ENCODE results near the gene RNF44. TPM values are rescaled to one million over a fixed set of nuclear protein-coding genes. Genes with fewer than 3 reads are reported as not detected.

The RNF44 gene
- total RNA-seq, 1 experiment from 2014 or later, result 113 TPM

DNA sequence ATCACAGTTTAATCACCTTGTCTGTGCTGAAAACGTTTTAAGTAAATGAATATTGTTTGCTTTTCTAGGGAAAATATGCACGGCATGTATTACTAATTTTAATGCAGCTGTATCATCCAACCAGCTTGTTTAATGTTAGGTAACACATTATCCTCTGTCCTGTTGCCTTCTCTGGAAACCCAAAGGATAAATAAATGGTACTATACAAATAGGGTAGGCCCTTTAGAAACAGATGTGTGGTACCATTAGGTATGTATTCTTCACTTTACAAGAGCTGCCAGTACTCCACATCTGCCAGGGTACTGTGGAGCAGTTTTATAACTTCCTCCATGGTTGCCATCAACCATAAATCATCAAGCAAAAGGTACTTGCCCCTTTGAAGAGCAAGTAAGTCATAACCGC lies 46.1 kb downstream of the RNF44 start:
- ChIA-PET CTCF (interaction anchor here (0.5 to 0.6 kb wide), 2 partner anchors 37 to 45 kb away, joined by 5 read pairs; no protein-coding TSS in a partner anchor), POLR2A (no interaction called here)
- peak; percentile 85 for DNase-seq (ENCODE audit: low read depth, low spot score)
- peak; percentile 89 for ATAC-seq
- no peak overlapping the region for H3K4me3 ChIP-seq (ENCODE audit: low read depth in 2 of 2, low read length in 2 of 2)
- intact Hi-C loops (cut with micrococcal nuclease; ENCODE audit: unreplicated experiment), result loop anchor here (10.0 kb wide), 1 partner anchor 76 kb away; the partner anchor contains the start of gene CLTB
- H3K27me3 ChIP-seq (ENCODE audit: control insufficient read depth, insufficient read depth, low read length), result no peaks in the 10 kb centered on the region
- TF ChIP-seq POLR2AphosphoS5 (IDR thresholded peaks at IDR 0.05; ENCODE audit: low read depth, low read length), result no peak
- TF ChIP-seq, protein P1, sequence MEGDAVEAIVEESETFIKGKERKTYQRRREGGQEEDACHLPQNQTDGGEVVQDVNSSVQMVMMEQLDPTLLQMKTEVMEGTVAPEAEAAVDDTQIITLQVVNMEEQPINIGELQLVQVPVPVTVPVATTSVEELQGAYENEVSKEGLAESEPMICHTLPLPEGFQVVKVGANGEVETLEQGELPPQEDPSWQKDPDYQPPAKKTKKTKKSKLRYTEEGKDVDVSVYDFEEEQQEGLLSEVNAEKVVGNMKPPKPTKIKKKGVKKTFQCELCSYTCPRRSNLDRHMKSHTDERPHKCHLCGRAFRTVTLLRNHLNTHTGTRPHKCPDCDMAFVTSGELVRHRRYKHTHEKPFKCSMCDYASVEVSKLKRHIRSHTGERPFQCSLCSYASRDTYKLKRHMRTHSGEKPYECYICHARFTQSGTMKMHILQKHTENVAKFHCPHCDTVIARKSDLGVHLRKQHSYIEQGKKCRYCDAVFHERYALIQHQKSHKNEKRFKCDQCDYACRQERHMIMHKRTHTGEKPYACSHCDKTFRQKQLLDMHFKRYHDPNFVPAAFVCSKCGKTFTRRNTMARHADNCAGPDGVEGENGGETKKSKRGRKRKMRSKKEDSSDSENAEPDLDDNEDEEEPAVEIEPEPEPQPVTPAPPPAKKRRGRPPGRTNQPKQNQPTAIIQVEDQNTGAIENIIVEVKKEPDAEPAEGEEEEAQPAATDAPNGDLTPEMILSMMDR (IDR thresholded peaks at IDR 0.05), result no peak
- TF ChIP-seq TCF7L2 (IDR thresholded peaks at IDR 0.05; ENCODE audit: low read depth, low read length), result peak; percentile 58; the same call in 1 of the 2 replicates
- TF ChIP-seq SIN3A (IDR thresholded peaks at IDR 0.05; ENCODE audit: borderline replicate concordance, insufficient read depth, low read depth, low read length), result no peak
- no peak for TF ChIP-seq REST (IDR thresholded peaks at IDR 0.05; ENCODE audit: insufficient read depth in 1 of 2, low read depth in 2 of 2, low read length in 1 of 2)
- in situ Hi-C loops (cut with HindIII; ENCODE audit: low pct_unique_long_range_greater_than_20kb, low sequenced_read_pairs), result no loop called here
- H3K27ac ChIP-seq (ENCODE audit: low read length), result peak overlapping the region; percentile 63
- BruUV-seq (replicated peaks), result TSS peak; percentile 25
- H3K9me3 ChIP-seq (ENCODE audit: control insufficient read depth, insufficient read depth, low read depth, low read length), result no peaks in the 10 kb centered on the region
- peaks cover 14% of the 10 kb centered on the region for H3K4me1 ChIP-seq (ENCODE audit: control insufficient read depth, insufficient read depth, low read length)
- peaks cover 56% of the 10 kb centered on the region for H3K36me3 ChIP-seq (ENCODE audit: control insufficient read depth, insufficient read depth, low read length)

- ChIA-PET CTCF (interaction anchor here (0.6 kb wide), 1 partner anchor 53 kb away, joined by 6 read pairs; no protein-coding TSS in a partner anchor), POLR2A (interaction anchor here (0.7 kb wide), 1 partner anchor 11 kb away, joined by 3 read pairs; no protein-coding TSS in a partner anchor)
- ATAC-seq, result peak; percentile 71
- no peak for TF ChIP-seq POLR2AphosphoS5 (IDR thresholded peaks at IDR 0.05; ENCODE audit: low read depth, low read length)
- TF ChIP-seq, protein P1 (IDR thresholded peaks at IDR 0.05), result peak; percentile 40
- Histone ChIP-seq H3K4me3 (ENCODE audit: low read depth in 2 of 2, low read length in 2 of 2) (no peak overlapping the region), H3K27me3 (ENCODE audit: control insufficient read depth, insufficient read depth, low read length) (no peaks in the 10 kb centered on the region), H3K4me1 (ENCODE audit: control insufficient read depth, insufficient read depth, low read length) (peaks cover 14% of the 10 kb centered on the region), H3K27ac (ENCODE audit: low read length) (0 out of 2 replicates have a peak overlapping the region, but pooled peaks have one; percentile 60), H3K9me3 (ENCODE audit: control insufficient read depth, insufficient read depth, low read depth, low read length) (no peaks in the 10 kb centered on the region), H3K36me3 (ENCODE audit: control insufficient read depth, insufficient read depth, low read length) (peaks cover 58% of the 10 kb centered on the region)
- intact Hi-C loops (cut with micrococcal nuclease; ENCODE audit: unreplicated experiment) (loop anchor here (10.0 kb wide), 1 partner anchor 76 kb away; the partner anchor contains the start of gene CLTB), in situ Hi-C loops (cut with HindIII; ENCODE audit: low pct_unique_long_range_greater_than_20kb, low sequenced_read_pairs) (no loop called here)
- no TSS peak for BruUV-seq (replicated peaks)
- no peak for DNase-seq (ENCODE audit: low read depth, low spot score)
Measured at GRCh38 chr5:176490301-176490700, 46.9 kb downstream of the RNF44 start.
